Measurements from ENCODE around the gene SLIT1.

The SLIT1 gene

DNA sequence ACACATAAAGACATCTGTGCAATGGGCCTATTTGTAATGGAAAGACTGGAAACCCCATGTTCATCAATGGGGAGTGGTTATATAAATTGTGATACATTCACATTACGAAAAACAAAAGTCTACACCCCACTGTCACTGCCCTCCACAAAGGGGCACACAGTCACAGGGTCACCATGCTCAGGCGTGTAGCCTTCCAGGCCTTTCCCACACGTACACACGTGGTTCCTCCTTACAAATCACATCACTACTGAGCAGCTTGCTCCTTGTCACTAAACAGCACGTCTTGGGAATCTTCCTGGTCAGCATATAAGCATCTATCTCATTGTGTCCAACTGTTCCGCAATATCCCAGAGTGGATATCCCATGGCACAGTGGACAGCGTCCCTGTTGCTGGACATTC is 163.1 kb downstream of the SLIT1 start:
- DNase-seq (ENCODE audit: low spot score) = no peak

DNA sequence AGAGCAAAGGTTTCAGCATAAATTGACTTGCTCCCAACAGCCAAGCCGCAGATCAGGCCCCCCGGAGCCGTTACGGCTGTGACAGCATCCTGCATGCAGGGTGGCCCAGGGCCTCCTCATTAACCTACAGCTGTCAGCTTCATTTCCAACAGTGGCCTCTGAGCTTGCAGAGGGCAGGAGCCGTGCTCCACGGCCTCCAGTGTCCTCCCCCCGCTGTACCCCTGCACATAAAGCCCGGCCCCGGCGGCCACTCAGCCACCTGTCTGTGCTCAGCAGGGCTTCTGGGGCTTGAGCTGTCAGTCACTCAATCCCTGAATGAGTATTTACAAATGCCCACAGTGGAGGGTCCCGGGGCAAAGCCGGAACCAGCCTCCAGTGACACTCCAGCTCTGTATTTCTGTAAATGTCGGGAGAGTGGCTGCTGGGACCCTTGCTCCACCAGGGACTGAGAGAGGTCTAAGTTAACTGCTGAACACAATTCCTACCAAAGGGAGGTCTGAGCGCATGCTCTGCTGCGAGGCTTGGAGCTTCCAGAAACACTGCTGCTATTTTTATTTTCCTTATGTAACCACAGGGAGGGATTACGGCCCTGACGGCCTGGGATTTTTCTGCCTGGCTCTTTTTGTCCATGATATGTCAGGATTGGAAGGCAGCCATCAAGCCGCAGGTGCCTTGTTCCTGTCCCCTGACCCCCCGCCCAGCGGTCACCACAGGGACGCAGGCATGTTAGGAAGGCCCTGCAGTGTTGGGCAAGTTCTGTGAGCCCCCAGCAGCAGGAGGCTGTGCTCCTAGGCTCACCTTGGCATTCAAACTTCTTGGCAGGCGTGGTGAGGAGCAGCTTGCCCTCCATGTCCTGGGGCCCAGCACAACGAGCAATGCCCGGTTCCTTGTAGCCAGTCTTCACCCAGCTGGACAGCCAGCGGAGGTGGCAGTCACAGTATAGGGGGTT is 165.0 kb downstream of the SLIT1 start:
- peak; percentile 28 for DNase-seq (ENCODE audit: low spot score)

GRCh38 chr10:97019213-97019844 is 166.4 kb downstream of the SLIT1 start:
- no peak for DNase-seq (ENCODE audit: low spot score)

- no peak for DNase-seq (ENCODE audit: low spot score)
Observed at GRCh38 chr10:97018251-97019212, 167.2 kb downstream of the SLIT1 start.

- DNase-seq (ENCODE audit: low spot score) = no peak
Observed at GRCh38 chr10:97017474-97017903, 168.3 kb downstream of the SLIT1 start.

DNA sequence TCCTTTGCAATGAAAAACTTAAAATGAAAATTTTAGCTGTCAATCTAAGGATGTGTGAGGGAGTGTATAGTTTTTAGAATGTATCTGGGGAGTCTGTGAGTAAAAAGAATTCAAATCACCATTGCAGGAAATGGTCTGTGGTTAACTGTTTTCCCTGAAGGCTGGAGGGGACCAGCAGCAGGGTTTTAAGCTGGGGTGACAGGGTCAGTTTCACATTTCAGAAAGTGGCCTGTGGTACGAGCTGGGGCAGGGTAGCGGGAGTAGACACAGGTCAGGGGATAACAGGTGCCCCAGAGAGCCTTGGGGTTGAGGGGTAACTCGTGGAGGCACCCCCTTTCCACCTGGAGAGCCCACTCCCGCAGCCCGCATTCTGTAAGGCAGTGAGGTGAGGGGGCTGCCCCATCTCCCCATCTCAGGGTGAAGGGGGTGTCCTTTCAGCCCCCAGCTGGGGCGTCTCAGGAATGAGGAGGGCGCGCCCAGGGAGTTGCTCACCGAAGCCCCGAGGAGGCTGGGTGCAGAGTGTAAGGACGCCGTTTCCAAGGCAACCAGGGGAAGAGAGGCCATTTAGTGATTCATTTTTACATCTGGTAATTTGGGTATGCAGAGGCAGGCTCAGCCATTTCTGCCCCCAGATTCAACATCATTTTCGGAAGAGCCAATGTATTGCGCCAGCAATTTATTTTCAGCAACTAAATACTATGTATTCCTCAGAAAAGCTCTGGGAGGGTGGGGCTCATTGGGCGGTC is 168.9 kb downstream of the SLIT1 start:
- no peak for DNase-seq (ENCODE audit: low spot score)

DNA sequence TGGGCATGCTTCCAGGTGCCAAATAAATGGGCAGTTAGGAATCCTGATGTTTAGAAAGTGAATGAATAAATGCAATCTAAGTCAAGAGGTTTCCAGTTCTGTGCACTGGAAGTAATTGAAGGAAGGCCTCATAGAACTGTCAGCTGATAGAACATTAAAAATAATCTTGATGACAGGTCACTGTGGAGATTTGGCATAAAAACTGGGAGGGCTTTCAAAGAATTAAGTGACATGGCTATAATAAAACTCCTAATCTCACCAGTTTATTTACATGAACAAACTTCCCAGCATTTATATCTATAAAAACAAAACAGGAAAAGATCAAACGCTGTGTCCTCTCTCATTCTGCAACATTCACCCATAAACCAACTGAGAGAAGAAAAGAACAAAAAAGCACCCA is 170.5 kb downstream of the SLIT1 start:
- no peak for DNase-seq (ENCODE audit: low spot score)

- DNase-seq (ENCODE audit: low spot score) = no peak
Observed at GRCh38 chr10:97013983-97014382, 171.8 kb downstream of the SLIT1 start.

DNA sequence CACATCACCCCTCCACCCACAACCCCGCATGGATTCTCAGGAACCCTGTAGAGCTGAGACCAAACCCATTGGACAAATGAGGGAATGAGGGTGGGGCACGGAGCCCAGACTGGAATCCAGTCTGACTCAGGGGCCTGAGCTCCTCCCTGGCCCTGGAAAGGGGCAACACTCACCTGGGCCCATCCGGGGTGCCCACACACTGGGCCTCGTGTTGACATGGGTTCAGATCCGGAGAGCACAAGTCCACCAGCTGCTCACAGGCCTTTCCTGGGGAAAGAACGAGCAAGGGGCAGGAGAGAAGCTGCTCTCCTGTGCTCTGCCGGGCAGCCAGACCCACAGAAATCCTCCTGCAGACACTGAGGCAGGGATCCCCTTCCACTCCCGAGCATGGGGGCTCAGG is 172.2 kb downstream of the SLIT1 start:
- no peak for DNase-seq (ENCODE audit: low spot score)

DNA sequence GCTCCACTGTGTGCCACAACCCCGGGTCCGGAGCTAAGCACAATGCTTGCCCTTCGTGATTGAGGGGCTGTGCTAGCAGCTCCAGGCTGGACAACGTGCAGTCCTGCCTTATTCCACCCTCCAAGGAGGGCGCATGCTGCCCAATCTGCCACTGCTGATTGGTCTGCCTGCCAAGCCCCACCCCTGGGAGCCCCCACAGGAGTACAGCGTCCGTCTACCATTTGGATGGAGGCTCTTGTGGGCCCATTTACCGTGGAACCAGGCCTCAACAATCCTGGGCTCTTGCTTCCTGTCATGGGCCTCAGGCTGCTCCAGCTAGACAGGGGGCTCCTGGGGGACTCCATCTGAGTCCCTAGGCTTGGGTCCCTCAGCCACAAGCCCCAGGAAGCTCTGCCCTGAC is 173.3 kb downstream of the SLIT1 start:
- no peak for DNase-seq (ENCODE audit: low spot score)

- DNase-seq (ENCODE audit: low spot score) = no peak
Observed at GRCh38 chr10:97011397-97011796, 174.4 kb downstream of the SLIT1 start.

DNA sequence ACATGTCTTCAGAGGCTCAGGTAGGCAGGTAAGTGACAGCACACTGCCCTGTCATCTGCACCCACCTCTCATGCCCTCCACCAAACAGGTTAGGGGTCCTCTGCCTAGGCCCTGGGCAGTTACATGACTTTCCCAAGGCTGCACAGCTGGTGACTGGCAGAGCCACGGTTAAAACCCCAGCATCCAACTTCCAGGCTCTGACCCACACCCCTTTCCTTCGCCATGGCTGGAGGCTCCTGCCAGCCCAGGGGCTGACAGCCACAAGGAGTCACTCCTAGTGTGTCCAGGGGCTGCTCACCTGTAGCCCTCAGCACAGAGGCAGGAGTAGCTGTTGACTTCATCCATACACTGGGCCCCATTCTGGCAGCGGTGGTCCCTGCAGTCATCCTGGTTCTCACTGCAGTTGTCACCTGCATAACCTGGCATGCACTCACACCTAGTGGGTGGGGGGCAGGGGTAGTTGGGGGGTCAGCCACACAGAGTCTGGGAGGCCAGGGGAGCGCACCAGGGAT is 175.0 kb downstream of the SLIT1 start:
- no peak for DNase-seq (ENCODE audit: low spot score)

- DNase-seq (ENCODE audit: low spot score) = no peak
Observed at GRCh38 chr10:97007417-97007816, 178.3 kb downstream of the SLIT1 start.

- no peak for DNase-seq (ENCODE audit: low spot score)
Observed at GRCh38 chr10:97006364-97006763, 179.4 kb downstream of the SLIT1 start.

- no peak for DNase-seq (ENCODE audit: low spot score)
Observed at GRCh38 chr10:97005349-97005748, 180.4 kb downstream of the SLIT1 start.

- DNase-seq (ENCODE audit: low spot score) = no peak
Observed at GRCh38 chr10:97004591-97004990, 181.2 kb downstream of the SLIT1 start.

GRCh38 chr10:97003804-97004201 is 182.0 kb downstream of the SLIT1 start:
- DNase-seq (ENCODE audit: low spot score) = no peak

DNA sequence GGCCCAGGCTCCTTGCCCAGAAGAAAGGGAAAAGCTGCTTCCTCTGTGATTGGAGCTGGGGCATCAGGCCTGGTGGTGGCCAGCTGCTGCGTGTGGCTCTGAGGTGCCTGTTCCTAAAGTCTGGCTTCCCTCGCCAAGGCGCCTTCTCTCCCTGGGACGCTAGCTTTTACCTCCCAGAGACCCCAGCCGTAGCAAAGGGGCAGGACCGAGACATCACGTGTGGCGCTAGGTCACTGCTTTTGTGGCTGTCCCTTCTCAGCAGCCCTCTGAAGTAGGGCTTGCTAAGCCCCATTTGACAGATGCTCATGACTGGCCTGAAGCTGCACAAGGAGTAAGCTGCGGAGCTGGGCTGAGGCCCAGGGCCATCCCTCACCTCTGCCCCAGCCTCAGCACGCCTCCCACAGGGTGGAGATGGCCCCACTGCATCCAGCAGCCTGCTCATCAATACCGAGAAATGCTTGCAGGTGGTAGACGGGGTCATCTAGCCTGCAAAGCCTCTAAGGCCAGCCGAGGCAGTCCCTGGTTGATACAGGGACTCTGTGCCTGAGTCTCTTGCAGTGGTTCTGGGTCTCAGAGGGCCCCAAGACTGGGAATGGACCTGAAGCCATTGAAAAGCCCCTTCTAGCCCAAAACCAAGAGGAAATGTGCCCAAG is 182.5 kb downstream of the SLIT1 start:
- DNase-seq (ENCODE audit: low spot score) = no peak

GRCh38 chr10:97002670-97003069 is 183.1 kb downstream of the SLIT1 start:
- DNase-seq (ENCODE audit: low spot score) = no peak

- DNase-seq (ENCODE audit: low spot score) = no peak
Observed at GRCh38 chr10:97001183-97001991, 184.4 kb downstream of the SLIT1 start.
